ENCODE results near the gene PPIB.
A peak's percentile ranks its signal among the peaks of the same experiment; 100 is the strongest.

PPIB gene

GRCh38 chr15:64158363-64159134 is 4.3 kb downstream of the PPIB start:
- no peak for DNase-seq (ENCODE audit: low read depth in 2 of 2)

GRCh38 chr15:64157599-64158125 is 5.2 kb downstream of the PPIB start:
- DNase-seq (ENCODE audit: low read depth in 2 of 2) = no peak

- DNase-seq (ENCODE audit: low read depth in 2 of 2) = no peak
These were observed 6.0 kb downstream of the PPIB start for GRCh38 chr15:64156652-64157331.

GRCh38 chr15:64155802-64156651 is 6.8 kb downstream of the PPIB start:
- no peak for DNase-seq (ENCODE audit: low read depth in 2 of 2)

GRCh38 chr15:64153480-64154367 is 9.1 kb downstream of the PPIB start:
- DNase-seq (ENCODE audit: low read depth in 2 of 2) = peak; percentile 91 to 94

GRCh38 chr15:64152507-64153387 is 10.1 kb downstream of the PPIB start:
- DNase-seq (ENCODE audit: low read depth in 2 of 2) = no peak

GRCh38 chr15:64151727-64152506 is 10.9 kb downstream of the PPIB start, which contains the start of gene SNX22:
Gene SNX22 (plus strand): TSS chr15:64151731. CDS start chr15:64151776, 45 bp downstream.
- no peak for DNase-seq (ENCODE audit: low read depth in 2 of 2)

GRCh38 chr15:64149893-64150578 is 12.8 kb downstream of the PPIB start:
- no peak for DNase-seq (ENCODE audit: low read depth in 2 of 2)

GRCh38 chr15:64149424-64149823 is 13.4 kb downstream of the PPIB start:
- no peak for DNase-seq (ENCODE audit: low read depth in 2 of 2)

- no peak for DNase-seq (ENCODE audit: low read depth in 2 of 2)
These were observed 14.2 kb downstream of the PPIB start for GRCh38 chr15:64148581-64148980.

GRCh38 chr15:64148168-64148567 is 14.7 kb downstream of the PPIB start:
- no peak for DNase-seq (ENCODE audit: low read depth in 2 of 2)

- DNase-seq (ENCODE audit: low read depth in 2 of 2) = no peak
These were observed 15.7 kb downstream of the PPIB start for GRCh38 chr15:64146885-64147681.

- no peak for DNase-seq (ENCODE audit: low read depth in 2 of 2)
These were observed 16.3 kb downstream of the PPIB start for GRCh38 chr15:64146520-64146884.

- DNase-seq (ENCODE audit: low read depth in 2 of 2) = no peak
These were observed 16.8 kb downstream of the PPIB start for GRCh38 chr15:64146041-64146440.

GRCh38 chr15:64144565-64145281 is 18.1 kb downstream of the PPIB start:
- no peak for DNase-seq (ENCODE audit: low read depth in 2 of 2)

- no peak for DNase-seq (ENCODE audit: low read depth in 2 of 2)
These were observed 18.6 kb downstream of the PPIB start for GRCh38 chr15:64144192-64144564.

- DNase-seq (ENCODE audit: low read depth in 2 of 2) = no peak
These were observed 19.5 kb downstream of the PPIB start for GRCh38 chr15:64143276-64143675.
